CD4-positive, alpha-beta memory T cell (primary cell): ENCODE results near the gene HPSE2. TPM values are rescaled to one million over a fixed set of nuclear protein-coding genes. Genes with fewer than 3 reads are reported as not detected.

Experiments used
- CTCF ChIA-PET: fragments of 350-600 bp; sonication (Branson Sonifier 250); formaldehyde crosslinking; loops from one replicate; lab custom pipeline; 2021; ENCODE audit warnings: inconsistent platforms; ENCODE audit not compliant: partially characterized antibody; lab: Charles Lee
- POLR2A ChIA-PET: fragments of 350-600 bp; sonication (Branson Sonifier 250); formaldehyde crosslinking; loops from one replicate; lab custom pipeline; 2021; ENCODE audit not compliant: partially characterized antibody; lab: Charles Lee
- DNase-seq, 5 donors: peaks; one replicate each; pipeline versions ENCODE4 v3.0.0 to v3.0.0-alpha.2; 2020 to 2022; ENCODE audit warnings: mixed read lengths in 1 of 5
- H3K27ac ChIP-seq: one replicate; pipeline ENCODE4 v1.7.0; 2013; ENCODE audit warnings: low read depth, low read length
- H3K27me3 ChIP-seq: 2 replicates; pipeline ENCODE4 v1.7.0; 2013; ENCODE audit warnings: mild to moderate bottlenecking, low read length, moderate library complexity; ENCODE audit not compliant: insufficient read depth
- H3K36me3 ChIP-seq: 2 replicates; pipeline ENCODE4 v1.7.0; 2013; ENCODE audit warnings: mild to moderate bottlenecking, low read length, moderate library complexity; ENCODE audit not compliant: insufficient read depth
- H3K4me1 ChIP-seq: 2 replicates; pipeline ENCODE4 v1.7.0; 2013; ENCODE audit warnings: mild to moderate bottlenecking, low read length, moderate library complexity; ENCODE audit not compliant: insufficient read depth
- H3K4me3 ChIP-seq, 2 donors: one replicate each; pipeline ENCODE4 v1.7.0; 2013; ENCODE audit warnings: low read length in 2 of 2, mild to moderate bottlenecking in 1 of 2
- H3K9me3 ChIP-seq, 2 donors: one replicate each; pipeline ENCODE4 v1.7.0; 2013; ENCODE audit warnings: low read length in 2 of 2, control low read depth in 1 of 2; ENCODE audit not compliant: control insufficient read depth in 1 of 2
- H3K27ac Mint-ChIP-seq, 7 donors: one replicate each; pipeline ENCODE4 v1.8.0; 2020 to 2021; ENCODE audit warnings: mixed read lengths in 7 of 7, mild to moderate bottlenecking in 6 of 7, inconsistent platforms in 3 of 7, moderate library complexity in 3 of 7
- H3K27me3 Mint-ChIP-seq, 2 donors: one replicate each; pipeline ENCODE4 v1.8.0; 2020 to 2021; ENCODE audit warnings: mixed read lengths in 2 of 2
- H3K36me3 Mint-ChIP-seq, 2 donors: one replicate each; pipeline ENCODE4 v1.8.0; 2020 to 2021; ENCODE audit warnings: mixed read lengths in 2 of 2, inconsistent platforms in 1 of 2, mild to moderate bottlenecking in 1 of 2
- H3K4me1 Mint-ChIP-seq, 4 donors: one replicate each; pipeline ENCODE4 v1.8.0; 2020 to 2021; ENCODE audit warnings: mixed read lengths in 4 of 4, mild to moderate bottlenecking in 1 of 4
- H3K4me3 Mint-ChIP-seq, 8 donors: one replicate each; pipeline ENCODE4 v1.8.0; 2020 to 2021; ENCODE audit warnings: mixed read lengths in 8 of 8, mild to moderate bottlenecking in 7 of 8, moderate library complexity in 6 of 8, inconsistent platforms in 3 of 8
- H3K9me3 Mint-ChIP-seq, 8 donors: one replicate each; pipeline ENCODE4 v1.8.0; 2020 to 2021; ENCODE audit warnings: mixed read lengths in 8 of 8, mild to moderate bottlenecking in 5 of 8, inconsistent platforms in 3 of 8, moderate library complexity in 1 of 8
- intact Hi-C: fragments of 100-400 bp; cut with micrococcal nuclease; formaldehyde crosslinking; loops from one replicate; pipeline ENCODE4 v1.15.1; 2023
- polyA plus RNA-seq, 2 donors: library from polyadenylated mRNA; unstranded; fragments of 300-500 nt; fragmentation: Illumina TruSeq; gene quantifications; one replicate each; pipeline ENCODE4 v1.2.3, GENCODE V29; 2021
- total RNA-seq, 2 experiments: library from RNA; stranded (reverse); gene quantifications; one replicate each; pipeline ENCODE4 v1.2.3, GENCODE V29; 2021

HPSE2 gene
- total and polyA plus RNA-seq, 4 experiments from 2014 or later, result 0.09 to 0.12 TPM; not detected in 2

- ChIA-PET POLR2A (no interaction called here), CTCF (no interaction called here)
- H3K9me3 ChIP-seq, result no peaks in the 10 kb centered on the region
- peaks cover 0 to 2% (median 0%) of the 10 kb centered on the region in 4 donors for H3K4me1 Mint-ChIP-seq
- no peak for DNase-seq
- H3K4me3 ChIP-seq, result no peak overlapping the region
- H3K9me3 Mint-ChIP-seq, result peaks cover 1 to 21% (median 10%) of the 10 kb centered on the region in 8 donors
- H3K36me3 ChIP-seq, result no peaks in the 10 kb centered on the region
- H3K27me3 Mint-ChIP-seq, result peaks cover 0 to 2% of the 10 kb centered on the region in 2 donors
- H3K27ac ChIP-seq, result no peak overlapping the region
- H3K4me3 Mint-ChIP-seq, result no peak overlapping the region
- no peak overlapping the region for H3K27ac Mint-ChIP-seq
- intact Hi-C loops, result no loop called here
- H3K36me3 Mint-ChIP-seq, result no peaks in the 10 kb centered on the region
- no peaks in the 10 kb centered on the region for H3K27me3 ChIP-seq
- H3K4me1 ChIP-seq, result no peaks in the 10 kb centered on the region
These were observed 190.0 kb downstream of the HPSE2 start for GRCh38 chr10:99045671-99046070.

GRCh38 chr10:99042051-99042771, 193.4 kb downstream of the HPSE2 start:
- Histone ChIP-seq H3K27me3 (no peaks in the 10 kb centered on the region), H3K4me1 (no peaks in the 10 kb centered on the region), H3K9me3 (no peaks in the 10 kb centered on the region), H3K27ac (no peak overlapping the region), H3K36me3 (no peaks in the 10 kb centered on the region), H3K4me3 (no peak overlapping the region)
- no peak overlapping the region for H3K27ac Mint-ChIP-seq
- no peaks in the 10 kb centered on the region for H3K36me3 Mint-ChIP-seq
- H3K4me3 Mint-ChIP-seq, result no peak overlapping the region
- peaks cover 0 to 2% of the 10 kb centered on the region in 2 donors for H3K27me3 Mint-ChIP-seq
- H3K4me1 Mint-ChIP-seq, result no peaks in the 10 kb centered on the region
- no peak for DNase-seq
- POLR2A ChIA-PET, result no interaction called here
- CTCF ChIA-PET, result no interaction called here
- H3K9me3 Mint-ChIP-seq, result peaks cover 0 to 21% (median 10%) of the 10 kb centered on the region in 8 donors
- intact Hi-C loops, result no loop called here

GRCh38 chr10:99041468-99041867, 194.2 kb downstream of the HPSE2 start:
- no peaks in the 10 kb centered on the region for H3K4me1 Mint-ChIP-seq
- H3K27ac Mint-ChIP-seq, result no peak overlapping the region
- Histone ChIP-seq H3K36me3 (no peaks in the 10 kb centered on the region), H3K27ac (no peak overlapping the region), H3K4me3 (no peak overlapping the region), H3K27me3 (no peaks in the 10 kb centered on the region), H3K4me1 (no peaks in the 10 kb centered on the region), H3K9me3 (no peaks in the 10 kb centered on the region)
- ChIA-PET POLR2A (no interaction called here), CTCF (no interaction called here)
- no peaks in the 10 kb centered on the region for H3K36me3 Mint-ChIP-seq
- H3K9me3 Mint-ChIP-seq, result peaks cover 0 to 20% (median 8%) of the 10 kb centered on the region in 8 donors
- intact Hi-C loops, result no loop called here
- DNase-seq, result no peak
- H3K4me3 Mint-ChIP-seq, result no peak overlapping the region
- peaks cover 0 to 2% of the 10 kb centered on the region in 2 donors for H3K27me3 Mint-ChIP-seq

- no peaks in the 10 kb centered on the region for H3K9me3 ChIP-seq
- ChIA-PET CTCF (no interaction called here), POLR2A (no interaction called here)
- Mint-ChIP-seq H3K27me3 (no peaks in the 10 kb centered on the region), H3K4me3 (no peak overlapping the region), H3K4me1 (no peaks in the 10 kb centered on the region), H3K36me3 (no peaks in the 10 kb centered on the region), H3K9me3 (peaks cover 0 to 4% (median 0%) of the 10 kb centered on the region in 8 donors), H3K27ac (no peak overlapping the region)
- no peak for DNase-seq
- intact Hi-C loops, result no loop called here
- no peak overlapping the region for H3K4me3 ChIP-seq
- no peaks in the 10 kb centered on the region for H3K27me3 ChIP-seq
- H3K27ac ChIP-seq, result no peak overlapping the region
- H3K36me3 ChIP-seq, result no peaks in the 10 kb centered on the region
- no peaks in the 10 kb centered on the region for H3K4me1 ChIP-seq
These were observed 221.8 kb downstream of the HPSE2 start for GRCh38 chr10:99013885-99014284.

GRCh38 chr10:99010286-99010685, 225.4 kb downstream of the HPSE2 start:
- Mint-ChIP-seq H3K27me3 (peaks cover 0 to 2% of the 10 kb centered on the region in 2 donors), H3K4me3 (no peak overlapping the region), H3K27ac (no peak overlapping the region), H3K4me1 (no peaks in the 10 kb centered on the region), H3K9me3 (peaks cover 0 to 14% (median 7%) of the 10 kb centered on the region in 8 donors), H3K36me3 (no peaks in the 10 kb centered on the region)
- Histone ChIP-seq H3K36me3 (no peaks in the 10 kb centered on the region), H3K27ac (no peak overlapping the region), H3K27me3 (no peaks in the 10 kb centered on the region), H3K4me1 (no peaks in the 10 kb centered on the region), H3K9me3 (peaks cover 0 to 5% of the 10 kb centered on the region in 2 donors), H3K4me3 (no peak overlapping the region)
- POLR2A ChIA-PET, result no interaction called here
- intact Hi-C loops, result no loop called here
- no peak for DNase-seq
- CTCF ChIA-PET, result no interaction called here

- Mint-ChIP-seq H3K4me3 (no peak overlapping the region), H3K27me3 (peaks cover 0 to 2% of the 10 kb centered on the region in 2 donors), H3K9me3 (peaks cover 0 to 31% (median 18%) of the 10 kb centered on the region in 8 donors), H3K4me1 (no peaks in the 10 kb centered on the region), H3K27ac (no peak overlapping the region), H3K36me3 (no peaks in the 10 kb centered on the region)
- ChIA-PET POLR2A (no interaction called here), CTCF (no interaction called here)
- no peaks in the 10 kb centered on the region for H3K4me1 ChIP-seq
- H3K36me3 ChIP-seq, result no peaks in the 10 kb centered on the region
- H3K4me3 ChIP-seq, result no peak overlapping the region
- intact Hi-C loops, result no loop called here
- H3K27ac ChIP-seq, result no peak overlapping the region
- H3K27me3 ChIP-seq, result no peaks in the 10 kb centered on the region
- peaks cover 0 to 11% of the 10 kb centered on the region in 2 donors for H3K9me3 ChIP-seq
- no peak for DNase-seq
These were observed 227.6 kb downstream of the HPSE2 start for GRCh38 chr10:99008054-99008453.

DNA sequence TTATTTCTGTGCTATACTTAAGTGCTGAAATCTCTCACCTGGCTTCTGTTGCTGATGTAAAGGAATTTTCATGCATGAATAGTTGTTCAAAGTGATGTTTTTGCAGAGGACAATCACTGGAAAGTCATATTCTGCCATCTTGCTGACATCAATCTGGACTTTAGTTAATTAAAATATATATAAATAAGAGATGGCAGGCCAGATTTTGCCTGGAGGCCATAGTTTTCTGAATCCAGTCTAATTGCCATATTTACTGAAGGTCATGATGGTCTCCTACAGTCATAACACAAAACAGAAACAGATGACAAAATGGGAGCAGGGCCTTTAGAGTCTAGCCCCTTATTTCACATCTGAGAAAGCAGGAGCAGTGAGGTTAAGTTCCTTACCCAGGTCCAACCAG, 228.2 kb downstream of the HPSE2 start:
- H3K4me1 Mint-ChIP-seq, result no peaks in the 10 kb centered on the region
- peaks cover 0 to 2% of the 10 kb centered on the region in 2 donors for H3K27me3 Mint-ChIP-seq
- Histone ChIP-seq H3K27ac (no peak overlapping the region), H3K9me3 (peaks cover 0 to 11% of the 10 kb centered on the region in 2 donors), H3K27me3 (no peaks in the 10 kb centered on the region), H3K4me3 (no peak overlapping the region), H3K4me1 (no peaks in the 10 kb centered on the region), H3K36me3 (no peaks in the 10 kb centered on the region)
- POLR2A ChIA-PET, result no interaction called here
- H3K27ac Mint-ChIP-seq, result no peak overlapping the region
- intact Hi-C loops, result no loop called here
- H3K4me3 Mint-ChIP-seq, result no peak overlapping the region
- peaks cover 3 to 31% (median 18%) of the 10 kb centered on the region in 8 donors for H3K9me3 Mint-ChIP-seq
- CTCF ChIA-PET, result no interaction called here
- no peaks in the 10 kb centered on the region for H3K36me3 Mint-ChIP-seq
- DNase-seq, result no peak
